Measurements from ENCODE around the gene TAF3. TPM values are rescaled to one million over a fixed set of nuclear protein-coding genes. Genes with fewer than 3 reads are reported as not detected.

Gene TAF3
- total RNA-seq, 2 experiments from 2014 or later: 12.2 to 17.7 TPM

DNA sequence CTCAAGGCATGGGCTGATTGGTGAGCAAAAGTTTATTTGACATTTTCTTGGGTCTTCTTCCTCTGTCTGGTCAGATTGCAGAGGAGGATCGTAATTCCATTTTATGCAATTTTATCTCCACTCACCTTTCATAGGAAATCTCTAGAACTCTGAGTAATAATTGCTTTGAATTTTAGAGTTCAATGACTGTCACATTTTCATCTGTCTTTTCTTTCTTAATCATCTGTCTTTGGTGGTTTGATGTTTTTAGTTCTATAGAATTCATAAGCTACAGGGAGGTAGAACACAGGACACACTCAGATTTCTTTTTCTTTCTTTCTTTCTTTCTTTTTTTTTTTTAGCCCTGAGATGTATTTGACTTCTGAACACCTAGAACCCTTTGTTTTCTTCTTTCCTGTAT, 247.8 kb downstream of the TAF3 start:
- ATAC-seq (peak; percentile 41), DNase-seq (no peak)
- Mint-ChIP-seq H3K9me3 (ENCODE audit: low read depth) (no peaks in the 10 kb centered on the region), H3K4me3 (peak overlapping the region; percentile 64), H3K36me3 (ENCODE audit: low read depth) (peaks cover 90% of the 10 kb centered on the region), H3K27ac (peak overlapping the region; percentile 90), H3K27me3 (no peaks in the 10 kb centered on the region), H3K4me1 (peaks cover 95% of the 10 kb centered on the region)
- intact Hi-C loops (cut with DNase I, micrococcal nuclease): loop anchor here (1.0 to 10.0 kb wide), 6 partner anchors 65 to 1016 kb away; no protein-coding TSS in a partner anchor
- POLR2A ChIA-PET: interaction anchor here (0.6 to 1.0 kb wide), 5 partner anchors 12 to 372 kb away, joined by 3 to 5 read pairs (median 4); no protein-coding TSS in a partner anchor
- CTCF ChIA-PET: interaction anchor here (0.8 to 1.8 kb wide), 3 partner anchors 9 to 336 kb away, joined by 3 to 4 read pairs (median 3); no protein-coding TSS in a partner anchor

Other genes starting within 250 kb of the TAF3 start
- gene ITIH5, start 151.5 kb upstream of the TAF3 start, total RNA-seq: not detected
- not detected for gene ITIH2, start 115.2 kb upstream of the TAF3 start, total RNA-seq
- 10 to 100 TPM; 15.0 to 15.1 TPM for gene KIN, start 30.5 kb upstream of the TAF3 start, total RNA-seq
- 100 to 1,000 TPM; 317 to 396 TPM for gene ATP5F1C, start 30.3 kb upstream of the TAF3 start, total RNA-seq
- gene GATA3, start 236.2 kb downstream of the TAF3 start, total RNA-seq: 10 to 100 TPM; 23.5 to 30.2 TPM